HG02588 (cell line): Measurements from ENCODE around the gene COX19.
"Not testable (repeated sequence)": the region's sequence is repeated elsewhere in the genome, so short reads cannot be mapped to it uniquely, and the experiment has no call there.

Experiments
- ATAC-seq: cut with Tn5 transposase; IDR thresholded peaks from one replicate; pipeline ENCODE4 v1.9.1; 2021; ENCODE audit warnings: mild to moderate bottlenecking, moderate library complexity; ENCODE audit not compliant: unreplicated experiment

Gene COX19

DNA sequence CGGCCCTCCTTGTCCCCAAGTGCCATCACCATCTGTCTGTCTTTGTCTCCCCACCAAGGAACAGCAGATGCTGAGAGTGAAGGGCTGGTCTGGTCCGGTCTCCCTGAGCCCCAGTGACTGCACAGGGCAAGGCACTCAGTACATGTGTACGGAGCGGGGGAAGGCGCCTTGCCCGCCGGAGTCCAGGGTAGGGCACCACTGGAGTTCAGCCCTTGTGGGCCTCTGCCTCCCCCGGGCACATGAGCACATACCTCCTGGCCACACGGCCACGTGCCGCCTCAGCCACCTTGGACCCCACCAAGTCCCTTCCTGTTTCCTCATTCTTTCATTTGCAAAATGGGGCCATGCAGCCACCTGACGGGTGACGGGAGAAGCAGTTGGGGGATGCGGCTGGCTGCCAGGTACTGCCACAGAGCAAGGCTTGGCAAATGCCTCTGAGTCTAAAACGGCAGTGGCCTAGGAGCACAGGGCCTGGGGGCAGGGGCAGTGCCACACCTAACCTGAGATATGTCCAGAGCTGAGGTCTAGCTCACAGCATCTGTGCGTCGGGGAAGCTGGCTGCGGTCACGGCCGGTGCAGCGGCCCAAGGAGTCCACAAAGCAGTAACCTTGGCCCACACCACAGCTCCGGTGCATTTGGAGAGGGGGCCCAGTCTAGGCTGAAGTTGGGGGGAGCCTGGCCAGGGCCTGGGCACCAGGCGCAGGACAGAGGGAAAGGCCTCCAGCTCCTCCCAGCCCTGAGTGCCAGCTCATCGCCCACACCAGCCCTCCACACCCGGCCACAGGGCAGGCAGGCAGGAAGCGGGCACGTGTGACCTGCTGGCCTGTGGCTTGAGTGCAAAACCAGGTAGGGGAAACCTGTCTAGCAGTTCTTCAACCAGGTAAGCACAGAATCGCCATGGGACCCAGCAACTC is 26.1 kb downstream of the COX19 start:
- ATAC-seq: no peak

GRCh38 chr7:947391-948210 is 27.7 kb downstream of the COX19 start:
- ATAC-seq: no peak

DNA sequence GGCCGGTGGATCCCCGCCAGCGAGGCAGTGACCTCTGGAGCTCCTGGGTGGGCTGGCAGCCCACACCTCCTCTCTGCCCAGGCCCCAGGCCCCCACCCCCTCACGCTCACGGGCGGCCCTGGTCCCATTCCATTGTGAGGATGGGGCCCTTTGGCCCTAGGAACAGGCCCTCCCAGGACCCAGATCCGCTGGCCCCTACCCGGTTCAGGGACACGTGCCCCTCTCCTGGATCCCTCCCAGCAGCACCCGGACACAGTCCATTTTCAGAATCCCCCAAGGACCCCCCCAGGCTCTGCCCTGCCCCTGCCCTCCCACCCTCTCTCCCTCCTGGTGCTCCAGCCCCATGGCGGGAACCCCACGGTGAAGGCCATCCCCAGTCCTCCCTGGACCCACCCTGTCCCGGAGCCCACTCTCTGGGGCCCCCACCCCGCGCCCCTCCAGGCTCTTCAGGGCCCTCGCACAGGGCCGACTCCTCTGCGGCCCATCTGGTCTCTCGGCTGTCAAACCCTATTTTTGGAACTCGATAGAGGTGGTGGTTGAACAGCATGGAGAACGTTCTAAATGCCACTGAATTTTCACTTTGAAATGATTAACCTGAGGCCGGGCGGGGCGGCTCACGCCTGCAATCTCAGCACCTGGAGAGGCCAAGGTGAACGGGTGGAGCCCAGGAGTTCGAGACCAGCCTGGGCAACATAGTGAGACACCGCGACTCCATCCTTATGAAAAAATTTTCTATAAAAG is 28.9 kb downstream of the COX19 start:
- ATAC-seq: no peak

DNA sequence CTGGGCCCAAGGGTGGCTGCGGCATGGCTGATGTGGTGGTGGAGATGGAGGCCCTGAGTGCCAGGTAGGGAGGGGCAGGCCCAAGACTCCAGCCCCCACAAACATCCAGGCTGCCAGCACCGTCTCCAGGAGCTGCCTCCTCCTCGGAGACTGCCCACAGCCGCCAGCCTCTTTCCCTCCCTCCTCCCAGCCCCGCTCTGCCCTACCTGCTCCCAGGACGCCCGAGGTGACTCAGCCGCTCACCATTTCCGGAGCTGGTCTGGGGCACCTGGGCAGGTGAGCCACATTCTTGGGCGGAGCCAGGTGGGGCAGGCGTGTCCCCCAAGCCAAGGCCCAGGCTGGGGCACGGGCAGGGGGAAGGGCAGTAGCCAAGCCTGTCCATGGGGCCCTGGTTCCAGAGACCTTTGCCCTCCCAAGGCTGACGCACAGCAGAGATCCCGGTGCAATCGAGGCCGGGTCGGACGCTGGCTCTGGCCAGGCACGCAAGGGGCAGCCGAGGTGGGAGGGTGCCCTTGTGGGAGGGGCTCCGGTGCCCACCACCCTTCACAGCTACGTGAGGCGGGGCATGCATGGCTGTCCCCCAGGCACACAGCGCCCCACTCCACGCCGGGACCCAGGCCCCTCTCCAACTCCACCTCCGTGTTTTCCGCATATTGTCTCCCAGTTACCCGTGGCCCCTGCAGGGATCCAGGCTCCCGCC is 29.6 kb downstream of the COX19 start:
- no peak for ATAC-seq

DNA sequence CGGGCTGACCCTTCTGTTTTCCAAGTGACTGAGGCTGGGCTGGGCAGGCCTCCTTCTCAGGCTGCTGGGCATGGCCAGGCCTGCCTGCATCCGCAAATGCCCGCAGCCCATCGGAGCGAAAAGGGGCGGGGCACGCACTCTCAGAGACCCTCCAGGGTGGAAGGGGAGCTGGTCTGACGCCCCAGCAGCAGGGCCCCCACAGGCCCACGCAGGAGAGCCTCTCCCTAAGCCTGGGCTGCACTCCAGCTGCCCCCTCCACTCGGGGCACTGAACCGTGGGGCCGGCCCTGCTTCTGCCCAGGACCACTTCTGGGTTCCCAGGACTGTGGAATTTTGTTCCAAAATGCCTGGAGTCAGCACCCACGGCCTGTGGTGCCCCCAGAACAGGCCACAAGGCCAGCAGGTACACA is 30.2 kb downstream of the COX19 start:
- no peak for ATAC-seq

DNA sequence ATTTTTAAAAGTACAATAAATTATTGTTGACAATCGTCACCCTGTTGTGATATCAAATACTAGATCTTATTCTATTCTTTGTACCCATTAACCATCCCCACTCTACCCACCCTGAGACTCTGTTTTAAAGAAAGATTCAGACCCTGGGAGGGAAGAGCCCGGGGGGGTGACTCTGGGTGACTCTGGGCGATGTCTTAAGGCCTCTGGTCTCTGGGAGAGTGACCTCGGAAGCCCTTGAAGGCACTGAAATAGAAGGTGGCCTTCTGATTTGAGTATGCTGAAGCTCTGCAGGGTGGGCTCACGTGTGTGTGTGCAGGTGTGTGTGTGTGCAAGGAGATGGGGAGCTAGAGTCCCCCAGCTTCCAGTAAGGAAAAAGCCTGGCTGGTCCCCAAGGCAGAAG is 30.6 kb downstream of the COX19 start:
- no peak for ATAC-seq

- ATAC-seq: not testable (repeated sequence)
Measured at GRCh38 chr7:943793-944192, 31.6 kb downstream of the COX19 start.

DNA sequence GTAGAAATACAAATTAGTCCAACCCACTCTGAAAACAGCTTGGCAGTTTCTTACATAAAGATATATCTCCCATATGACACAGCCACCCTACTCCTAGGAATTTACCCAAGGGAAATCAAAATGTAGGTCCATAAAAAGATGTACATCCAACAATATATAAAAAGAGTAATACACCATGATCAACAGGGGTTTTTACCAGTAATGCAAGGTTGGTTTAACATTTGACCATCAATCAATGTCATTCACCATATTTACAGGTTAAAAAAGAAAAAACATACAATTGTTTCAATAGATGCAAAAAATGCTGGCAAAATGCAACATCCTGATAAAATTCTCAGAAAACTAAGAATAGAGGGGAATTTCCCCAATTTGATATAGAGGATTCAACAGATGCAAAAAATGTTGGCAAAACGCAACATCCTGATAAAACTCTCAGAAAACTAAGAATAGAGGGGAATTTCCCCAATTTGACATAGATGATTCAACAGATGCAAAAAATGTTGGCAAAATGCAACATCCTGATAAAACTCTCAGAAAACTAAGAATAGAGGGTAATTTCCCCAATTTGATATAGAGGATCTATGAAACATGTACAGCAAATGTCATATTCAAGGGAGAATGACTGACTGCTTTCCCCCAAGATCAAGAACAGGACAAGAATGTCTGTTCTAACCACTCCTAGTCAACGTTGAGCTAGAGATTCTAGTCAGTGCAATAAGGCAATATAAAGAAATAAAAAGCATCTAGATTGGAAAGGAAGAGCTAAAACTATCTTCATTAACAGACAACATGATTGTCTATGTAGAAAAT is 34.5 kb downstream of the COX19 start:
- no peak for ATAC-seq

DNA sequence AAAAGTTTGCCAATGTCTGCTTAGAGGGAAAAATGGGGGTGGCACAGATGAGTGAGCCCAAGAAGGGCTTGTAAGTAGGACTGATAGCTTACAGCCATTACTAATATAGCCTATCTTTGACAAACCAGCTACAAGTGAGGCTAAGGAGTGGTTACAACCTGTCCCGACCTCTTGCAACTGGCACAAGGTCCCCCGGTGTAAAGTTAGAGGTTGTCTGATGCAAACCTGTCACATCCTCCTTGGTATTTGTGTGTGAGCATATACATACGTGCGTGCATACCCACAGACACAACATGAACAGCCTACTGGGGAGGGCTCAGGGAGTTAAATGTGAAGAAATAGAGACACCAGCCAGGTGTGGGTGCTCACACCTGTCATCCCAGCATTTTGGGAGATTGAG is 35.5 kb downstream of the COX19 start:
- ATAC-seq: no peak

- ATAC-seq: no peak
Measured at GRCh38 chr7:938546-939185, 36.7 kb downstream of the COX19 start.

- ATAC-seq: no peak
Measured at GRCh38 chr7:937856-938484, 37.4 kb downstream of the COX19 start.

DNA sequence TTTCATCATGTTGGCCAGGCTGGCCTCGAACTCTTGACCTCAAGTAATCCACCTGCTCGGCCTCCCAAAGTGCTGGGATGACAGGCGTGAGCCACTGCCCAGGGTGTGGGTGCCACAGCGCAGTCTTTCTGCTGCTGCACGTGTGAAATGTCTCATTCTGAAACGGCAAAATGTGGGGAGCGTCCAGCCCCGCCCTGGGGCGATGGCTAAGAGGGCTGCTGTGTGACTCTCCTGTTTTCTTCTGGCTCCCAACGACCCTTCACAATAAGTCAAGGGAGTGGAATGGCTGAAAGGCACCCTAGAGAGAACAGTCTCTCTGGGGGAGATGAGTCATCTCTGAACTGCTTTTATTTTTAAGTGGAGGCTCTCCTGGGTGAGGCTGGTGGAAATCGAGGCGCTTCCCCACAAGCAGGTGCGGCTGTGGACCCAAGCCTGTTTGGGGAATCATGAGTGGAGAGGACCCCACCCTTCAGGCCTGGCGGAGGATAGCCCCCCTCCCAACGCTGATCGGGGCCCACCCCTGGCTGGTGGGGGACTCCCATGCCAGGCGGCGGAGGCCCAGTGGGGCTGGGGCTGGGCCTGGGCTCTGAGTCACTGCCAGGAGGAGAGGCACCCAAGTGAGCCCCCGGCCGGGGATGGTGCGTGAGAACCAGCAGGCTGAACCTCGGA is 38.8 kb downstream of the COX19 start:
- peak; percentile 77 for ATAC-seq

DNA sequence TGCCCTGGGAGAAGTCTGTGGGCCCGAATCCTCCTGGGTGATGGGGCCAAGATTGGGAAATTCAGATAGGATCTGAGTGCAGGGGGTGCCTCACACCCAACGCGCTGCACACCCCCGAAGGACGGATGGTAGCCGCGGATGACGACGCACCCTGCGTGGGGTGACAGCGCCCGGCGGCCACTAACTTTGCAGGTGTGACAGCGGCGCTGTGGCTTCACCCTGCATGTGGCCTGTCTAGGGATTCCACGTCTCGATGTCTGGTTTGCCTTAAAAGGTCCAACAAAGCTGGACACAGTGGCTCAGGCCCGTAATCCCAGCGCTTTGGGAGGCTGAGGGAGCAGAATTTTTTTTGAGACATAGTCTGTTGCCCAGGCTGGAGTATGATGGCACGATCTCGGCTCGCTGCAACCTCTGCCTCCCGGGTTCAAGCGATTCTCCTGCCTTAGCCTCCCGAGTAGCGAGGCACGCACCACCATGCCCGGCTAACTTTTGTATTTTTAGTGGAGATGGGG is 39.4 kb downstream of the COX19 start:
- no peak for ATAC-seq

GRCh38 chr7:935164-935873 is 40.0 kb downstream of the COX19 start:
- no peak for ATAC-seq

GRCh38 chr7:934469-935163 is 40.7 kb downstream of the COX19 start:
- ATAC-seq: no peak

DNA sequence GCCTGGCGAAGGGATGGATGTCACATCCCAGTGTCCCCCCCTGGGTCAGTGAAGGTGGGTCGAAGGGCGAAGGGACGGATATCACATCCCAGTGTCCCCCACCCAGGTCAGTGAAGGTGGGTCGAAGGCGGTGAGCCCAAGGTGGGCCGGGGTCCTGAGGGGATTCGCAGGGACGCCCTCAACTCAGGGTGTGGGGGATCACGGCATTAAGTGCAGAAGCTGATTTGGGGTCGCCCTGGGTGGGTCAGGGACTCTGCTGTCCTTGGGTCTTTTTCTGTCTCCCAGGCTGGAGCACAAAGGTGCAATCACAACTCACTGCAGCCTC is 42.7 kb downstream of the COX19 start:
- no peak for ATAC-seq
